Frontal cortex (tissue), 4 donors: ENCODE results near the gene ELMO3. TPM values are rescaled to one million over a fixed set of nuclear protein-coding genes. Genes with fewer than 3 reads are reported as not detected.

ENCODE experiments used
- DNase-seq, 2 donors: peaks; one replicate each; pipeline ENCODE4 v3.0.0; 2012; ENCODE audit warnings: low spot score in 2 of 2
- FAIRE-seq: peaks from 2 replicates; lab custom pipeline; 2012; peaks lifted over from hg19 to GRCh38; lab: Jason Lieb, UNC
- total RNA-seq: library from RNA; depleted of rRNA; stranded (reverse); fragments of >200 nt; gene quantifications from one replicate; pipeline ENCODE4 v1.2.3, GENCODE V29; 2014
- donor health status: control.
- donor health status: control.
- donor health status: control.

ELMO3 gene
- total RNA-seq, 1 donor from 2014 or later: 0.41 TPM

DNA sequence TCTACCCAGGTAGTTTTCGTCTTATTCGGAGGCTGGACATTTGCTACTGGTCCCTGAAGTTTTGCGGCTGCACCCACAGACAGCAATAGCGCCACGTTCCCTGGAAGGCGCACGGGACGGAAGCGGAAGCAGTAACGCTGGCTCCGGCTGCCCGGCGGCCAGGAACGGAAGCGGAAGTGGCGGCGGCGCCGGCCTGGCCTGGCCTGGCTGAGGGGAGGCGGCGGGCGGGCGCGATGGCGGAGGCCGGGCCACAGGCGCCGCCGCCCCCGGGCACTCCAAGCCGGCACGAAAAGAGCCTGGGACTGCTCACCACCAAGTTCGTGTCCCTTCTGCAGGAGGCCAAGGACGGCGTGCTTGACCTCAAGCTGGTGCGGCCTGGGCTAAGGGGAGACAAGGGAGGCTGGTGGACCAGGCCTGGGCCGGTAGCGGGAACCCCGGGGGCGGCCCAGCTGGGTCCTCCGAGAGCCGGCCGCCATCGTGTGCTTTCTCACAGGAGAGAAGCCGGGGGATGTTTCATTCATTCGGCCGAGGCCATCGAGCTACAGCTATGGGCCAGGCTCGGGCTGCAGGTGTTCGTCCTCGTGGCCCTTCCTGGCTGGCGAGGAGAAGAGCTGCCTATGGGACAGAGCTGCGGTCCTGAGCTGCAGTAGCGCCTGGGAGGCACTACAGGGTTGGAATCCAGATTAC, 6.8 kb upstream of the ELMO3 start, which contains the start of gene E2F4:
E2F4 (plus strand) TSS at position 161 of the 687 bp plus-strand sequence; CDS start at position 234, 73 bp downstream.
- peak; percentile 98 to 99 for DNase-seq
- FAIRE-seq: no peak

DNA sequence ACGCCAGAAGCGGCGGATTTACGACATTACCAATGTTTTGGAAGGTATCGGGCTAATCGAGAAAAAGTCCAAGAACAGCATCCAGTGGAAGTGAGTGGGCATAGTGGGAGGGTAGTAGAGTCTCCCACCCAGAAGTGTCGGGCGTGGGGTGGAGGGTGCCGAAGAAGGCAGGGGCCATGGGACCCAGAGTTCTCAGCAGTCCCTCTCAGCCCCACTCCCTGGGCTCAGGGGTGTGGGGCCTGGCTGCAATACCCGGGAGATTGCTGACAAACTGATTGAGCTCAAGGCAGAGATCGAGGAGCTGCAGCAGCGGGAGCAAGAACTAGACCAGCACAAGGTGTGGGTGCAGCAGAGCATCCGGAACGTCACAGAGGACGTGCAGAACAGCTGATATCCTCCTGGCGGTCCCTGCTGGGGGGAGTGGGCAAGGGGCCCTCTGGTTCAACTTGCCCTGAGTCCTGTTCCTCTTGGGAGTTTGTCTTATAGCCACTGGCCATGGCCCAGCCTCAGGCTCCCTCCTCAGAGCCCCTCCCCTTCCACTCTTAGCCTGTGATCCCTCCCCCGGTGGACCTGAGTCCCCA, 6.1 kb upstream of the ELMO3 start:
- FAIRE-seq (no peak), DNase-seq (no peak)

DNA sequence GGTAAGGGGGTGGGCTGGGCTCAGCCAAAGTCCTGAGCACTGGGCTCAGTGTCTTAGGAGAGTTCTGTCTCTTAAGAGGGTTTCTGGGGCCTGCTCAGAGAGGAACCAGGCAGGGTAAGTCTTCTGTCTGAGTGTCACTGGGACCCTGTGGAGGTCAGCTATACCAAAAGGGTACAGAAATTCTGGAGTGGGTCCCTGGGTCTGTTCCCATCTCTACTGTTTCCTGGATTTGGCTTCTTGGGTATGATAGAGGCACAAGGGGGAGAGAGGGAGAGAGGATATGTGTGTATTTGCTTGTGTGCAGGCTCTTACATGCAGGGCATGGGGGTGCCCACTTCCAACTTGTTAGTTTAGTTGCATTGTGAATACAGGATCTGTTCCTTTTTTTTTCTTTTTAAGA, 5.4 kb upstream of the ELMO3 start:
- no peak for FAIRE-seq
- DNase-seq: no peak

DNA sequence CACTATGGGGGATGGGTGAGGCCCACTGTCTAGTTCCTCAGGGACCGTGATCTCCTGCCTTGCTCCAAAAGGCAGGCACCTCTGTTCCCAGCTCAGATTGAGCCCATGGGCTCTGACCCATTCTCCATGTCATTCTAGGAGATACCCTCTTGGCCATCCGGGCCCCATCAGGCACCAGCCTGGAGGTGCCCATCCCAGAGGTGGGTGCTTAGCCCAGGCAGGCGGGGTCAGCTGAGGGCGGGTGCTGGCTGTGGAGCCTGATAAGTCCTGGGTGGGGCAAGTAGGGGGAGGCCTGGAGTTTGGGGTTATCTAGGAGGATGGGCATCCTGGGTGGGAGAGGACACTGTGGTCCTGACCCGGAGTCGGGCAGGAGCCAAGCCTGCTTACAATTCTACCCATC, 4.7 kb upstream of the ELMO3 start:
- DNase-seq (no peak), FAIRE-seq (no peak)

DNA sequence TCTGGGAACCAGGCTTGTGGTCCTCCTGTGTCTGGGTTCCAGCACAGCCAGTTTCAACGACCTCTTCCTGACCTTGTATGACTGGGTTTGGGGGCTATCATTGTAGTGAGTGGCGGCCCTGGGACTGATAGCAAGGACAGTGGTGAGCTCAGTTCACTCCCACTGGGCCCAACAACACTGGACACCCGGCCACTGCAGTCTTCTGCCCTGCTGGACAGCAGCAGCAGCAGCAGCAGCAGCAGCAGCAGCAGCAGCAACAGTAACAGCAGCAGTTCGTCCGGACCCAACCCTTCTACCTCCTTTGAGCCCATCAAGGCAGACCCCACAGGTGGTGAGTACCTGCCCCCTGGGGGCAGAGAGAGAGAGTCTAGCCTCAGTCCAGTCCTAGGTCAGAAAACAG, 3.3 kb upstream of the ELMO3 start:
- no peak for FAIRE-seq
- no peak for DNase-seq

DNA sequence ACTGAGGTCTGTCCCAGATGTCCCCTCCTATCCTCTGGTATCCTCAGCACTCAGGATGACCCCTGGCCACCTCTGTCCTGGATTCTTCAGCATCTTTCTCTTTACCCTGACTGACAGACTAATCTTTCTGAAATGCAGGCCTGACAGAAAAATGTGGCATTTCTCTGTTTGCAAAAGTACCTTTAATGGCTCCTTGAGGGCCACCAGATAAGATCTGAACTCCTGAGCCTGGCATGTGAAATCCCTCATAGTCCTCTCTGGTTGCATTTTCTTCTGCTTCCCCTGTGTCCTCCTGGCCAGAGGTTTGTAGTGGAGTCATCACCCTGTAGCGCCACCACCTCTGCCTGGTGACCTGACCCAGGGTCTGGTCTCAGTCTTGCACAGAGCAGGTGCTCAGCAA, 2.0 kb upstream of the ELMO3 start:
- DNase-seq (no peak), FAIRE-seq (no peak)

DNA sequence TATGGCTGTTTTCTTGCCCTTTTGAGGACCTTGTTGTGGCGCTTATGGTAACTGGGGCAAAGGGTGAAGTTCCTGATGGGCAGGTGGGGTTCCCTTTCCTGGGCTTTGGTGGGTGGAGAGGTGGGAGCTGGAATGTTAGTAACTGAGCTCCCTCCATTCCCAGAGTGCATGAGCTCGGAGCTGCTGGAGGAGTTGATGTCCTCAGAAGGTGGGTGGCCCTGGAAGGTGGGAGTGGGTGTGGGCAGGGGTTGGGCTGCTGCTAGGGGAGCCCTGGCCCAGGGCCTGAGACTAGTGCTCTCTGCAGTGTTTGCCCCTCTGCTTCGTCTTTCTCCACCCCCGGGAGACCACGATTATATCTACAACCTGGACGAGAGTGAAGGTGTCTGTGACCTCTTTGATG, 1.2 kb upstream of the ELMO3 start:
- DNase-seq: no peak
- no peak for FAIRE-seq

DNA sequence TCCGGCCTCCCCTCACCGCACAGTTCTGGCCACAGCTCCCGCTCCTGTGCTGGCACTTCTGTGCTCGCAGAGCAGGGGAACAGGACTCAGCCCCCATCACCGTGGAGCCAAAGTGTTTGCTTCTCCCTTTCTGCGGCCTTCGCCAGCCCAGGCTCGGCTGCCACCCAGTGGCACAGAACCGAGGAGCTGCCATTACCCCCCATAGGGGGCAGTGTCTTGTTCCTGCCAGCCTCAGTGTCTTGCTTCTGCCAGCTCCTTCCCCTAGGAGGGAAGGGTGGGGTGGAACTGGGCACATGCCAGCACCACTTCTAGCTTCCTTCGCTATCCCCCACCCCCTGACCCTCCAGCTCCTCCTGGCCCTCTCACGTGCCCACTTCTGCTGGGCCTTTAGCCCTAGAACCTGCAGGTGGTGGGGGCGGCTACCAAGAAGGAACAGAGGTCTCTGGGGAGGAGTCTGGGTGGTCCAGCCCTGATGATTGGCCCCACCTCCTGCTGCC, 645 bp upstream of the ELMO3 start:
- peak; percentile 78 to 83 for DNase-seq
- no peak for FAIRE-seq

DNA sequence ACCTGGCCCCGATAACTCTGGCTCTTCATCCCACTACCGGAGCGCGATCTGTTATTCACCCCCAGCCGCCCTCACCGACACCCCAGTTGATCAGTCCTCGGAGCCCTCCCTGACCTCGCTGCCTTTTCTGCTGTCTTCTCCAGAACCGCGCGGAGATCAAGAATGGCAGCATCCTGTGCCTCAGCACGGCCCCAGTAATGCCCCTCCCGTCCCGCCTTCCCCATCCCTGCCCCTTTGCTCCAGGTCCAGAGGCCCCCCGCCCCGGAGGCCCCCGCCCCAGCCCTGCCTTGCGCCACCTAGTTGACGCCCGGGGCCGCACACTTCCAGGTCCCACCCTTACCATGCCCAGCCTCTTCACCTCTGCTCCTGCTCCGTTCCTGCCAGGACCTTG, 872 bp downstream of the ELMO3 start:
- FAIRE-seq: no peak
- DNase-seq: no peak

DNA sequence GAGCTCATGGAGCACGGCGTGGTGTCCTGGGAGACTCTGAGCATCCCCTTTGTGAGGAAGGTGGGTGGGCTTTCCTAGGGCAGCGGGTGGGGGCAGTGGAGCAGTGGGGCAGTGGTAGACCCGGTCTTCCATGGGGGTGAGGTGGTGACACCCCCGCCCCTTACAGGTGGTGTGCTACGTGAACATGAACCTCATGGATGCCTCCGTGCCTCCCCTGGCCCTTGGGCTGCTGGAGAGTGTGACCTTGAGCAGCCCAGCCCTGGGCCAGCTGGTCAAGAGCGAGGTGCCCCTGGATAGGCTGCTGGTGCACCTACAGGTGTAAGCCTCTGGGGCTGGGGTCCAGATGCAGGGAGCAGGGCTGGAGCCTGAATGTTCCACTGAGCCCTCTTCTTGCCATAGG, 1.6 kb downstream of the ELMO3 start:
- DNase-seq (no peak), FAIRE-seq (no peak)

DNA sequence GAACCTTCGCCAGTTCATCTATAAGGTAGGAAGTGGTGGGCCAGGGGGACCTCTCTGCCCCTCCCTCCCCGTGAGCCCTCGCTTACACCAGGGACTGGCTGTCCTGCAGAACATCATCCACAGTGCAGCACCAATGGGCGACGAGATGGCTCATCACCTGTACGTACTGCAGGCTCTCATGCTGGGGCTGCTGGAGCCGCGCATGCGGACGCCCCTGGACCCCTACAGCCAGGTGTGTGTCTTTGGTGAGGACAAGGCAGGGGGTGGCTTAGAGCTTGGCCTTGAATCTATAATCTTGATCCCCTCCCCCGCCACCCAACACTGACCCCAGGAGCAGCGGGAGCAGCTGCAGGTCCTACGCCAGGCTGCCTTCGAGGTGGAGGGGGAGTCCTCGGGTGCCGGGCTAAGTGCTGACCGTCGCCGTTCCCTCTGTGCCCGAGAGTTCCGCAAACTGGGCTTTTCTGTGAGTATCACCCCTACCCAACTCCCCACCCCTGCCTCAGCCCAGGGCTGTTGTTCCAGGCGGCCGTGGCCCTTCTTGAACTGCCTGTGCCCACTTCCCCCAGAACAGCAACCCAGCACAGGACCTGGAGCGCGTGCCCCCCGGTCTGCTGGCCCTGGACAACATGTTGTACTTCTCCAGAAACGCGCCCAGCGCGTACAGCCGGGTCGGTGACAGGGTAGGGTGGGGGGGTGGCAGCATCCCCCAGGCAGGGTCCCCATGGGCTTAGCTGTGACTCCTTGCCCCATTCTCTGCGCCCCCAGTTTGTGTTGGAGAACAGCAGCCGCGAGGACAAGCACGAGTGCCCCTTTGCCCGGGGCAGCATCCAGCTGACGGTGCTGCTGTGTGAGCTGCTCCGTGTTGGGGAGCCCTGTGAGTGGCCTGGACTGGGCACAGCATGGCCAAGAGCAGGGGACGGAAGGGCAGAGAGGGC, 2.7 kb downstream of the ELMO3 start:
- no peak for FAIRE-seq
- no peak for DNase-seq

DNA sequence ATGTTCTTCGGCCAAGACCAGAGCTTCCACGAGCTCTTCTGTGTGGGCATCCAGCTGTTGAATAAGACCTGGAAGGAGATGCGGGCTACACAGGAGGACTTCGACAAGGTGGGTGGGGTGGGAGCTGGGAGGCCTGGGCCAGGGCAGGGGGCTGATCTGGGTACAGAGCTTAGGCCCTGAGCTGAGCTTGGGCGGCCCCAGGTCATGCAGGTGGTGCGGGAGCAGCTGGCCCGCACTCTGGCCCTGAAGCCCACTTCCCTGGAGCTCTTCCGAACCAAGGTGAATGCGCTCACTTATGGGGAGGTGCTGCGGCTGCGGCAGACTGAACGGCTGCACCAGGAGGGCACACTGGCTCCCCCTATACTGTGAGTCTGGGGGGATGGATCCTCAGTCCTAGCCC, 3.5 kb downstream of the ELMO3 start:
- FAIRE-seq (no peak), DNase-seq (no peak)

DNA sequence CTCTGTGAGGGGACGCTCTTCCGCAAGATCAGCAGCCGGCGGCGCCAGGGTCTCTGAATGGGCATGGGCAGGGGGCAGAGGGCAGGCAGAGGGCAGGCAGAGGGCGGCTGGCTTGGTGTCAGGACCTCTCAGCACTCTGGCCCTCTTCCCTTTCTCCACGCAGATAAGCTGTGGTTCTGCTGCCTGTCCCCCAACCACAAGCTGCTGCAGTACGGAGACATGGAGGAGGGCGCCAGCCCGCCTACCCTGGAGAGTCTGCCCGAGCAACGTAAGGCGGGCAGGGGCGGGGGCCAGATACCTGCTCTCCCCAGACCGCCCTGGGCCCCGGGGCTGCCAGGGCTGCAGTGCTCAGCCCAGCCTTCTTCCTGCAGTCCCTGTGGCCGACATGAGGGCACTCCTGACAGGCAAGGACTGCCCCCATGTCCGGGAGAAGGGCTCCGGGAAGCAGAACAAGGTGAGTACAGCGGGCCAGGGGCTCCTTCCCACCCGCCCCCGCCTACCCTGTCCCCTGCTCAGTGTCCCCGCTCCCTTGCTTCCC, 4.1 kb downstream of the ELMO3 start:
- FAIRE-seq: no peak
- DNase-seq: no peak

DNA sequence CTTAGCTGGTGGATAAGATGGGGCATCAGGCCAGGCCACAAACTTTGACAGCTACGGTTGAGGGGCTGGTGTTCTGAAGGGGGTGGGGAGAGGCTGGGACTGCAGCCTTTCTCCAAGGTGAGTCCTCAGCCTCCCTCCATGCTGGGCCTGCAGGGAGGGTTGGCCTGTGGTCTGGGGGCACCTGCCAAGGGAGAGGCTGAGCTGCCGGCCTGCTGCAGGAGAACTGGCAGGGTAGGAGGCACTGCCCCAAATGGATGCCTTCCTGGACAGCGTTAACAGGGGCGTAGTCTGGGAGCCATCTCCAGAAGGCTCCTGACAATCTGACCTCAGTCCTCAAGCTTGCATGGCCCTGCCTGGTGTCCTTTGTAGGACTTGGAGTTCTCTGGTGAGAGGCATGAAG, 5.1 kb downstream of the ELMO3 start:
- FAIRE-seq: no peak

DNA sequence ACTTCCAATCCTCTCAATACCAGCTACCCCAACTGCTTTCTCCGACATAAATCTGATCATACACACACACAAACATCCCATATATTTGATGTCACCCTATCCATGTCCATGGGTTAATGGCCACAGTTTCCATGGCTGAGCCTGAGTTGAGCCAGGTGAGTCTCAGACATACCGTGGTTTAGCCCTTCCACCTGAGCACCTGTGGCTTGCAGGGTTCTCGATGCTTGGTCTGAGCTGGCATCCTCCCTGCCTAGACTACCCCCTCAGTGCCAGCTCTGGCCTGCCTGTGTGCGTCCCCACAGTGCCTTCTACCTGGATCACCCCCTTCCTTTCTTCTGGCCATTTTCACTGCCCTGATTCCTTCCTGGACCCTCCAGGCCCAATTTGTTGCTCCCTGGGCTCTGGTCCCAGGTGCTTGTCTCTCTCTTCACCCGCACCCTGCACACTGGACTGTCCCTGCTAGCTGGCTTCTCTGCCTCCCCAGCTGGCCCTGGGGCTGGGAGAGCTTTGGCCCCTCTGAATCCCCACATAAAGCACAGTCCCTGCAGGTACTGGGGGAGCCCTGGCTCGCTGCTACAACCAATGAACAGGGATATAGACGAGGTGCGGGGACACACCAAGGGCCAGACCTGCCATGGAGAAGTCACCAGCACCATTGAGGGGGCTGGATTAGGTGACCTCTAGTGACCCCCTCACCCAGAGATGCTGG, 7.4 kb downstream of the ELMO3 start:
- DNase-seq: no peak
- FAIRE-seq: no peak

More for the DNA sequence above, 5.1 kb downstream of the ELMO3 start:
- no peak for DNase-seq

DNA sequence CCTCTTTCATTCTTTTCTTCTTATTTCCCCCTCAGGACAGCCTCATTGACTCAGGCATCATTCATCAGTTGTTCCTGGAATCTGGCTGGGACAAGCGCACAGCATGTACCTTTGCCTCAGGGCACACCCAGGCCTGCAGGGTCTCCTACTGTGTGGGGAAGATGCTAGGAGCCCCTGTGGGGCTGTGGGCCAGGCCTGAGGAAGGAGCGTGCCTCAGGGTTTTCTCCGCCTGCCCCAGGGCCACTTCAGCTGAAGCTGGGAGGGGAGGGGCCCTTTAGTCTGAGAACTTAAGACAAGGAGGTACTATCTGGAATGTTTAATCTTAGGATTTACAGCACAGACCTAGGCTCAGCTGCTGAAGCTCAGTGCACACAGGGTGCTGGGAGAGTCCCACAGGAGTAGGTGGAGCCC, 7.9 kb downstream of the ELMO3 start:
- FAIRE-seq: no peak
- no peak for DNase-seq

DNA sequence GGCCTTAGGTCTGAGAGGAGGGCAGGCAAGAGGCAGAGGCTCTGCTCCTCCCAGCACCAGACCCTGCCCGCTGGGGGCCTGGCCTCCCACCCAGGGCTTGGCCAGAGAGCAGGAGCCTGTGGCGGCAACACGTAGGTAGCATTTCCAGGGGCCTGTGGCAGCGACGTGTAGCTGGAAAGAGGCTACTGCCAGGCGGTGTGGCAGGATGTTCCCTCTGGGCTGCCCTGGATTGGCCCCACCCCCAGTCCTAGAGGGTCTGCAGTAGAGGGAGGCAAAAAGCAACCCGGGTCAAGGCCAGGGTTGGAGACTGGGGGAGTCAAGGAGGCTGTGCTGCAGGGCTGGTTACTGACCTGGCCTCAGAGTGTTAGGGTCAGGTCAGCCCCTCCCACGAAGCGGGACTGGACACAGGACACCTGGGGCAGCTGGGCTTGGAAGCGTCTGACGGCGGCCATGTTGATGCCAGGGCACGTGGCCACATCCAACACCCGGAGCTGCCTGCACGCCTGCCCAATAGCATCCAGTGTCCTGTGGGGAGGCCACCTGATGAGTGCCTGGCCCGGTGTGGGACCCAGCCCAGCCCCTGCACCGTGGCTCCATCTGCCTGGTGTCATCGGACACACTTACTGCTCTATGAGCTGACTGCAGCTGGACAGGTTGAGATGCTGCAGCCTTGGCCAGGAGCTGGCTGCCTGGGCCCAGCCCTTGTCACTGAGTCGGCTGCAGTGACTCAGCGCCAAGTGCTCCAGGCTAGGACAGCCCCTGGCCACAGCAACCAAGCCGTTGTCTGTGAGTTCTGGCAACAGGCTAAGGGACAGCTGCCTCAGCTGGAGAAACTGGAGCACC, 8.5 kb downstream of the ELMO3 start:
- FAIRE-seq (no peak), DNase-seq (no peak)

DNA sequence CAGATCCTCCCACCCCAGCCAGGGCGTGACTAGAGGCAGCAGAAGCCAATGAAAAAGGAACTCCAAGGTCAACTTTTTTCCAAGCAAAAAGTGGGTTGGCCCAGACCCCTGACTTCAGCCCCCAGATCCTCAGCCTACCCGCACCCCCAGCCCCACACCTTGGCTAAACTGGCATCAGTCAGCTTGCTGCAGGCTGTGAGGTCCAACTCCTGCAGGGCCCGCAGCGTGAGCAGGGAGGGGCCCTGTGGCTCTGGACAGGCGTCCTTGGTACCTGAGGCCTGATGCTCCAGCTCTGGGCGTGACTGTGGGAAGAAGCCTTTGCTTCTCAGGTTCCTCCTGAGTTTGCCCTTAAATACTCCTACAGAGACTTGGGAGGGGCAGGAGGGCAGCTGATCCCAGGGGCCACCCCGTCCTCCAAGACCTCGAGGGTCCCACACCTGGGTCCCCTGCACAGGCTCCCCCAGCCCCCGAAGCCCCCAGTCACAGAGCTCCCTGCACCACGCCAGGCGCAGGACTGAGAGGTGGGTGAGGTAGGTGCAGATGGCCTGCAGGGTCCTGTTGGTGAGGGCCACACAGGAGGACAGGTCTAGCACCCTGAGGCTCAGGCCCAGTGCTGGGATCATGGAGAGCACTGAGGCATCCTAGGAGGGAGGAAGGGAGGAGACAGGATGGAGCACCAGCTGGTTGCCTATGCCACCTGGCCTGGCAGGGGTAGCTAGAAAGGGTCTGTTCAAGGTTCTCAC, 9.4 kb downstream of the ELMO3 start:
- DNase-seq (no peak), FAIRE-seq (no peak)
